ENCODE results near the gene PRKAG2. TPM values are rescaled to one million over a fixed set of nuclear protein-coding genes. Genes with fewer than 3 reads are reported as not detected.

PRKAG2 gene
- total RNA-seq, 1 donor from 2014 or later, result 15.7 TPM

DNA sequence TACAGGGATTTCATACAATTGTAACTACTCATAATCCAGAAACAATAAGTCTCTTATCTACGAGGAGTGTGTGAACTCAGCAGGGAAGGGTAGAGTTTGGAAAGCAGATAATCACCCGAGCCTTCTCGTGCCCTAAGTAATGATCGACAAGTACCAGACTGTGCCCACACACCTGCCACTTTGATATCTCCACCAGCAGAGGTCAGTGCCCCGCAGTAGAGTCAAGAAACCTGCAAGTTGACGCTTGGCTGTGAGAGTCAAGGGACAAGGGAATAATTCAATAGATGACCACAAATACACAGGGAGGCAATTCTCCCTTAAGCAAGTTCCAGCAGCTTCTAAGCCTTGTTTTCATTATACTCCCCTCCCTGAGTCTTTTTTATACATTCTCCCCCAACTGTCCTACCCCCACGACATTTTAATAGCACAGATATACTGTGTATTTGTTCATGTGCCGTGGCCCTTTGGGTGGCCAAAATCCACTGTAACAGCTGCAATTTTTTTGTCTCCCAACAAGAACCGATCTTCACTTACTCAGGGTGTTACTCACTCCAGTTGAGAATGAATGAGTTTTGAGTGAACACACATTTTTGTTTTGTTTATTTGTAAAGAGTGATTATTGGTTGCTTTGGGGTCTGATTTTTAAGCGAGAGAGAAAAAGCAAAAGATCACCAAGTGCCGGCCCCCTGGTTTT lies 250.3 kb downstream of the PRKAG2 start:
- no peak for DNase-seq (ENCODE audit: low spot score in 2 of 2, unreplicated experiment in 2 of 2)
- TF ChIP-seq, protein P1, sequence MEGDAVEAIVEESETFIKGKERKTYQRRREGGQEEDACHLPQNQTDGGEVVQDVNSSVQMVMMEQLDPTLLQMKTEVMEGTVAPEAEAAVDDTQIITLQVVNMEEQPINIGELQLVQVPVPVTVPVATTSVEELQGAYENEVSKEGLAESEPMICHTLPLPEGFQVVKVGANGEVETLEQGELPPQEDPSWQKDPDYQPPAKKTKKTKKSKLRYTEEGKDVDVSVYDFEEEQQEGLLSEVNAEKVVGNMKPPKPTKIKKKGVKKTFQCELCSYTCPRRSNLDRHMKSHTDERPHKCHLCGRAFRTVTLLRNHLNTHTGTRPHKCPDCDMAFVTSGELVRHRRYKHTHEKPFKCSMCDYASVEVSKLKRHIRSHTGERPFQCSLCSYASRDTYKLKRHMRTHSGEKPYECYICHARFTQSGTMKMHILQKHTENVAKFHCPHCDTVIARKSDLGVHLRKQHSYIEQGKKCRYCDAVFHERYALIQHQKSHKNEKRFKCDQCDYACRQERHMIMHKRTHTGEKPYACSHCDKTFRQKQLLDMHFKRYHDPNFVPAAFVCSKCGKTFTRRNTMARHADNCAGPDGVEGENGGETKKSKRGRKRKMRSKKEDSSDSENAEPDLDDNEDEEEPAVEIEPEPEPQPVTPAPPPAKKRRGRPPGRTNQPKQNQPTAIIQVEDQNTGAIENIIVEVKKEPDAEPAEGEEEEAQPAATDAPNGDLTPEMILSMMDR (IDR thresholded peaks at IDR 0.05; ENCODE audit: unreplicated experiment), result no peak
- H3K36me3 Mint-ChIP-seq, result peaks cover 3% of the 10 kb centered on the region
- no peak overlapping the region for H3K4me3 Mint-ChIP-seq
- H3K27ac Mint-ChIP-seq, result no peak overlapping the region
- no peaks in the 10 kb centered on the region for H3K9me3 Mint-ChIP-seq
- peaks cover 2% of the 10 kb centered on the region for H3K27me3 Mint-ChIP-seq (ENCODE audit: low read depth)
- peaks cover 26% of the 10 kb centered on the region for H3K4me1 Mint-ChIP-seq

DNA sequence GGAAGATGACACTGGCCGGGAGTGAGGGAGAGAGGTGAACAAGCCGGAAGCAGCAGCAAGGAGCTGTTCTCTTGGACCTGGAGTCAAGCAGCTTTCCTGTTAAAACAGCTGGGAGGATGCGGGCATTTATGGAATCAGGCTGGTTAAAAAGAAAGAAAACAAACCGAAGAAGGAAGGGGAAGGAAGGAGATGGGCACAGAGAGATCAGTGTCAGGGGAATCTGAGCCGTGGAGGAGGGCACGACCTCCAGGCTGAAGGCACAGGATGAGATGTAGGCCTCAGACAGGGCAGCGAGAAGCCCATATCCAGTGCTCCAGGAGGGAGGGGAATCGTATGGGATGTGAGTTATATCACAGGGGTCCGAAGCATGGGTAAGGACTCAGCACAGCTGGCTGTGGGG lies 251.3 kb downstream of the PRKAG2 start:
- H3K27me3 Mint-ChIP-seq (ENCODE audit: low read depth), result peaks cover 2% of the 10 kb centered on the region
- no peak for DNase-seq (ENCODE audit: low spot score in 2 of 2, unreplicated experiment in 2 of 2)
- no peak overlapping the region for H3K4me3 Mint-ChIP-seq
- H3K4me1 Mint-ChIP-seq, result peaks cover 16% of the 10 kb centered on the region
- TF ChIP-seq, protein P1 (IDR thresholded peaks at IDR 0.05; ENCODE audit: unreplicated experiment), result no peak
- no peak overlapping the region for H3K27ac Mint-ChIP-seq
- H3K36me3 Mint-ChIP-seq, result peaks cover 3% of the 10 kb centered on the region
- H3K9me3 Mint-ChIP-seq, result no peaks in the 10 kb centered on the region

DNA sequence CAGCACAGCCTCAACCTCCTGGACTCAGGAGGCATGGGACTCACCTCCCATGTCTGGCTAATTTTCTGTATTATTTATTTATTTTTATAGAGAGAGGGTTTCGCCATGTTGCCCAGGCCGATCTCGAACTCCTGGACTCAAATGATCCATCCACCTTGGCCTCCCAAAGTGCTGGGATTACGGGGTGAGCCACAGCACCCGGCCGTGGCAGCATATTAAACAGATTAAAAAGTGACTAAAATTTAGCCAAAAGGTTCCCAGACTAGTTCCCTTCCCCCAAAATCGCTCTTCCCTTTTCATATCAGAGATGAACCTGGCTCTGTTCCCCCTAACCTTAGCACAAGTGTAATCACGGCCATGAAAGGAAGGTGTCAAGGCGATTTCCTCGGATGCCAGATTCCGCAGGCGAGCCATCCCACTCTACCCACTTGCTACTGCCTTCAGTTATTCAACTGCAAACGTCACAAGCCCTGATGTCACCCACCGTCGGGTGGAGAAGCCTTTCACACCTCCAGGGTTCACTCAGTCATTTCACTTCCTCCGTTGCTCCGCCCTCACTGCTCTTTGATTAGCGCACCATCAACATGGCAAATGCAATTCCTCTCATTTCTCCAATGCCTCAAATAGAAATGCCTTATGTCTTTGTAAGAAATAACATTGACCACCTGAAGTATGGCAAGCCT lies 252.5 kb downstream of the PRKAG2 start:
- Mint-ChIP-seq H3K4me1 (peaks cover 7% of the 10 kb centered on the region), H3K27me3 (ENCODE audit: low read depth) (no peaks in the 10 kb centered on the region), H3K4me3 (no peak overlapping the region), H3K36me3 (peaks cover 3% of the 10 kb centered on the region), H3K9me3 (no peaks in the 10 kb centered on the region), H3K27ac (no peak overlapping the region)
- DNase-seq (ENCODE audit: low spot score in 2 of 2, unreplicated experiment in 2 of 2), result no peak
- TF ChIP-seq, protein P1 (IDR thresholded peaks at IDR 0.05; ENCODE audit: unreplicated experiment), result no peak

DNA sequence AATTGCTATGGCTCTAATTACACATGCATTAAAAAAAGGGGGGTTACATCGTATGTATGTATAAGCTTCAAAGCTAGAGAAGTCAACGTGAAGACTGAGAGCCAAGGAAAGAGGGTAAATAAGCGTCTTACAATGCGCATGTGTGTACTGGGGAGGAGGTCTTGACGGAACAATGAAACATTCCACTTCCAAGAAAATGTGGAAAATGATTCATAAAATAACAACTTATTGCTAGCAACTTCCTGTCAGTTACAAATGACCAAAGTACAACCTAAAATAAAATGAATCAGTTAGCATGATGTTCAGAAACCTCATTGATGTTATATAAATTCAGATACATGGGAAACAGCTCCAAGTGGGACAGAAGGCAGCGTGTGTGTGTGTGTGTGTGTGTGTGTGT lies 253.1 kb downstream of the PRKAG2 start:
- Mint-ChIP-seq H3K4me1 (peaks cover 2% of the 10 kb centered on the region), H3K36me3 (peaks cover 3% of the 10 kb centered on the region), H3K9me3 (no peaks in the 10 kb centered on the region), H3K27ac (no peak overlapping the region), H3K27me3 (ENCODE audit: low read depth) (no peaks in the 10 kb centered on the region), H3K4me3 (no peak overlapping the region)
- no peak for DNase-seq (ENCODE audit: low spot score in 2 of 2, unreplicated experiment in 2 of 2)
- TF ChIP-seq, protein P1 (IDR thresholded peaks at IDR 0.05; ENCODE audit: unreplicated experiment), result no peak

DNA sequence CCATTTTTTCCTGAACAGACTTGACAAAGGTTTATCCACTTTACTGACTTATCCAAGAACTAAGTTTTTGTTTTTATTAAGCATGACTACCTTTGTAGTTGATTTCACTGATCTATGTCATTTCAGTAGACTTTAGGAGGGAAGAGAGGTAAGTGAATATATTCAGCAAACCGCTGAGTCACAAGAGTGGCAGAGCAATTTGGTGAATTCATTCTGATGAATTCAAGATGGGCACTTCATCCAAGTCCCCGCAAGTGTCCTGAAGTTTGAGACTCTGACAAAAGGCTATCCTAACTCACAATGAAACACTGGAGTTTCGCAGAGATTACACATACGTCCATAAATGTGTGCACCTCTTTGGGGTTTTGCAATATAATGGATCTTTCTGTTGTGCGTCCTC lies 255.0 kb downstream of the PRKAG2 start:
- TF ChIP-seq, protein P1 (IDR thresholded peaks at IDR 0.05; ENCODE audit: unreplicated experiment), result no peak
- Mint-ChIP-seq H3K4me3 (no peak overlapping the region), H3K4me1 (no peaks in the 10 kb centered on the region), H3K36me3 (peaks cover 3% of the 10 kb centered on the region), H3K27me3 (ENCODE audit: low read depth) (no peaks in the 10 kb centered on the region), H3K27ac (no peak overlapping the region), H3K9me3 (no peaks in the 10 kb centered on the region)
- DNase-seq (ENCODE audit: low spot score in 2 of 2, unreplicated experiment in 2 of 2), result no peak
